H1 (cell line): ENCODE measurements around the gene SOX6. TPM values are rescaled to one million over a fixed set of nuclear protein-coding genes. Genes with fewer than 3 reads are reported as not detected.

ENCODE experiments used
- CTCF ChIA-PET: fragments of 300-600 bp; sonication (Branson Sonifier 250); formaldehyde crosslinking; loops from one replicate; lab custom pipeline; 2021; ENCODE audit not compliant: partially characterized antibody; lab: Charles Lee
- POLR2A ChIA-PET: fragments of 300-600 bp; sonication (Branson Sonifier 250); formaldehyde crosslinking; loops from one replicate; lab custom pipeline; 2021; ENCODE audit warnings: inconsistent platforms; ENCODE audit not compliant: partially characterized antibody; lab: Charles Lee
- DNase-seq, 2 experiments: peaks; one replicate each; pipeline versions ENCODE4 v3.0.0 to v3.0.0-alpha.2; 2010 to 2022; ENCODE audit warnings: low spot score in 2 of 2, low read depth in 1 of 2, mixed read lengths in 1 of 2
- FAIRE-seq: peaks from 2 replicates; lab custom pipeline; 2011; peaks lifted over from hg19 to GRCh38; lab: Jason Lieb, UNC
- H2AFZ ChIP-seq: 2 replicates; pipeline ENCODE4 v1.8.1; 2012; ENCODE audit warnings: low read length, inconsistent platforms
- H2AK5ac ChIP-seq: 2 replicates; pipeline ENCODE4 v1.6.1; 2013; ENCODE audit warnings: low read depth, low read length
- H2BK120ac ChIP-seq: replicated peaks from 2 replicates; pipeline ENCODE3; 2013; ENCODE audit warnings: low read depth, low read length, inconsistent platforms
- H2BK12ac ChIP-seq: 2 replicates; pipeline ENCODE4 v1.6.1; 2013; ENCODE audit warnings: low read depth, low read length
- H2BK15ac ChIP-seq: 2 replicates; pipeline ENCODE4 v1.6.1; 2013; ENCODE audit warnings: low read length
- H2BK20ac ChIP-seq: 2 replicates; pipeline ENCODE4 v1.6.1; 2013; ENCODE audit warnings: low read length
- H2BK5ac ChIP-seq: 2 replicates; pipeline ENCODE4 v1.6.1; 2013; ENCODE audit warnings: low read depth, low read length
- H3K14ac ChIP-seq: 2 replicates; pipeline ENCODE4 v1.6.1; 2013; ENCODE audit warnings: inconsistent platforms; ENCODE audit not compliant: insufficient read length
- H3K18ac ChIP-seq: 2 replicates; pipeline ENCODE4 v1.6.1; 2013; ENCODE audit warnings: low read length; ENCODE audit errors: extremely low read depth
- H3K23ac ChIP-seq: 2 replicates; pipeline ENCODE4 v1.6.1; 2013; ENCODE audit warnings: inconsistent platforms; ENCODE audit not compliant: insufficient read length
- H3K23me2 ChIP-seq: 2 replicates; pipeline ENCODE4 v1.6.1; 2013; ENCODE audit warnings: low read depth, low read length
- H3K27ac ChIP-seq: 2 replicates; pipeline ENCODE4 v1.6.1; 2011; ENCODE audit warnings: low read depth, low read length, inconsistent platforms
- H3K27me3 ChIP-seq, 4 experiments: replicated peaks in 1 of 4; 1 replicate in 1 of 4; 2 replicates in 3 of 4; pipeline versions ENCODE4 v1.6.1 to v1.8.1; 2011 to 2013; ENCODE audit warnings: low read length in 3 of 4, mild to moderate bottlenecking in 3 of 4, inconsistent platforms in 2 of 4, mixed read lengths in 2 of 4, moderate library complexity in 1 of 4; ENCODE audit not compliant: control insufficient read depth in 3 of 4, insufficient read depth in 3 of 4; ENCODE audit errors: extremely low read depth in 1 of 4
- H3K36me3 ChIP-seq, 4 experiments: 2 replicates each; pipeline versions ENCODE4 v1.6.1 to v1.8.1; 2011 to 2013; ENCODE audit warnings: mild to moderate bottlenecking in 4 of 4, low read length in 3 of 4, moderate library complexity in 2 of 4, control low read depth in 1 of 4, inconsistent platforms in 1 of 4; ENCODE audit not compliant: insufficient read depth in 4 of 4, control insufficient read depth in 2 of 4
- H3K4ac ChIP-seq: replicated peaks from 2 replicates; pipeline ENCODE3; 2013; ENCODE audit warnings: low read length, low read depth, mixed read lengths, inconsistent platforms; ENCODE audit not compliant: insufficient read length
- H3K4me1 ChIP-seq, 4 experiments: replicated peaks in 1 of 4; 1 replicate in 1 of 4; 2 replicates in 3 of 4; pipeline versions ENCODE4 v1.6.1 to v1.8.1; 2011 to 2013; ENCODE audit warnings: low read length in 3 of 4, inconsistent platforms in 2 of 4, mixed read lengths in 1 of 4; ENCODE audit not compliant: insufficient read depth in 4 of 4, control insufficient read depth in 3 of 4
- H3K4me2 ChIP-seq, 2 experiments: 2 replicates each; pipeline versions ENCODE4 v1.6.1 to v1.8.1; 2011 to 2013; ENCODE audit warnings: low read depth in 2 of 2, low read length in 2 of 2, control low read depth in 1 of 2, inconsistent platforms in 1 of 2, mild to moderate bottlenecking in 1 of 2; ENCODE audit not compliant: insufficient read depth in 1 of 2
- H3K4me3 ChIP-seq, 4 experiments: fragments of 200-600, 300-600 bp in 1 of 4; sonication (generic), shearing (Covaris generic), sonication (Bioruptor Twin) in 1 of 4; 2 replicates each; pipeline versions ENCODE4 v1.5.1 to v1.8.1; 2011 to 2016; ENCODE audit warnings: low read length in 4 of 4, low read depth in 3 of 4, control low read depth in 2 of 4, inconsistent platforms in 2 of 4, mild to moderate bottlenecking in 2 of 4, mixed read lengths in 1 of 4, moderate library complexity in 1 of 4; ENCODE audit not compliant: insufficient read depth in 2 of 4; ENCODE audit errors: extremely low read depth in 1 of 4
- H3K56ac ChIP-seq: replicated peaks from 2 replicates; pipeline ENCODE3; 2013; ENCODE audit warnings: low read depth, mild to moderate bottlenecking, mixed read lengths, low read length, inconsistent platforms; ENCODE audit not compliant: insufficient read length
- H3K79me1 ChIP-seq: 2 replicates; pipeline ENCODE4 v1.6.1; 2013; ENCODE audit warnings: low read depth, low read length, control low read depth
- H3K79me2 ChIP-seq, 2 experiments: 2 replicates each; pipeline versions ENCODE4 v1.6.1 to v1.8.1; 2012 to 2013; ENCODE audit warnings: low read length in 2 of 2, mild to moderate bottlenecking in 2 of 2, inconsistent platforms in 1 of 2; ENCODE audit not compliant: insufficient read depth in 2 of 2, control insufficient read depth in 1 of 2
- H3K9ac ChIP-seq, 4 experiments: replicated peaks in 1 of 4; 1 replicate in 1 of 4; 2 replicates in 3 of 4; pipeline versions ENCODE4 v1.6.1 to v1.8.1; 2011 to 2013; ENCODE audit warnings: low read depth in 3 of 4, low read length in 3 of 4, control low read depth in 2 of 4, mild to moderate bottlenecking in 2 of 4, moderate library complexity in 2 of 4, inconsistent platforms in 1 of 4; ENCODE audit errors: extremely low read depth in 1 of 4
- H3K9me3 ChIP-seq, 2 experiments: 2 replicates each; pipeline versions ENCODE4 v1.6.1 to v1.8.1; 2012 to 2013; ENCODE audit warnings: mild to moderate bottlenecking in 2 of 2, moderate library complexity in 2 of 2, control low read depth in 1 of 2, inconsistent platforms in 1 of 2, low read depth in 1 of 2, low read length in 1 of 2, mixed read lengths in 1 of 2; ENCODE audit not compliant: insufficient read depth in 2 of 2
- H4K20me1 ChIP-seq, 2 experiments: replicated peaks in 1 of 2; 2 replicates each; pipeline versions ENCODE3 to v1.8.1; 2011 to 2013; ENCODE audit warnings: inconsistent platforms in 2 of 2, low read length in 2 of 2, mild to moderate bottlenecking in 1 of 2; ENCODE audit not compliant: insufficient read depth in 2 of 2, control insufficient read depth in 1 of 2
- H4K5ac ChIP-seq: 2 replicates; pipeline ENCODE4 v1.6.1; 2013; ENCODE audit warnings: low read length, low read depth, mixed read lengths, inconsistent platforms; ENCODE audit not compliant: insufficient read length
- H4K8ac ChIP-seq: 2 replicates; pipeline ENCODE4 v1.8.0; 2013; ENCODE audit warnings: mild to moderate bottlenecking, moderate library complexity, low read length, inconsistent platforms; ENCODE audit not compliant: insufficient read depth; ENCODE audit errors: extremely low read depth
- H4K91ac ChIP-seq: replicated peaks from 2 replicates; pipeline ENCODE3; 2013; ENCODE audit warnings: low read length, mixed read lengths, inconsistent platforms; ENCODE audit not compliant: insufficient read length
- CBX8 ChIP-seq: fragments of 300-800, 300-1000 bp; sonication (generic); IDR thresholded peaks from 2 replicates; pipeline ENCODE4 v1.7.1; 2016; ENCODE audit warnings: low read depth, low read length, borderline replicate concordance
- CHD1 ChIP-seq: IDR thresholded peaks from 2 replicates; pipeline ENCODE4 v1.6.1; 2012; ENCODE audit warnings: low read depth, low read length, improper control_type of control experiment
- EGR1 ChIP-seq: IDR thresholded peaks from 2 replicates; pipeline ENCODE4 v1.6.1; 2011; ENCODE audit warnings: low read depth, low read length, borderline replicate concordance
- EZH2 ChIP-seq: fragments of 200-600 bp; sonication (generic); IDR thresholded peaks from 2 replicates; pipeline ENCODE4 v1.7.1; 2012; ENCODE audit warnings: low read depth, mild to moderate bottlenecking, moderate library complexity, low read length, inconsistent platforms; ENCODE audit not compliant: severe bottlenecking
- FOSL1 ChIP-seq: IDR thresholded peaks from 2 replicates; pipeline ENCODE4 v1.6.1; 2011; ENCODE audit warnings: mild to moderate bottlenecking, low read depth, low read length, moderate library complexity; ENCODE audit not compliant: insufficient read depth
- GABPA ChIP-seq: IDR thresholded peaks from 2 replicates; pipeline ENCODE4 v1.6.1; 2011; ENCODE audit warnings: mild to moderate bottlenecking, low read length, moderate library complexity, borderline replicate concordance; ENCODE audit not compliant: insufficient read depth
- HDAC6 ChIP-seq: IDR thresholded peaks from one replicate; pipeline ENCODE4 v1.7.1; 2012; ENCODE audit warnings: low read depth, mild to moderate bottlenecking, inconsistent platforms, low read length, moderate library complexity
- JUN ChIP-seq: IDR thresholded peaks from 2 replicates; pipeline ENCODE4 v1.6.1; 2011; ENCODE audit warnings: low read depth, mild to moderate bottlenecking, improper control_type of control experiment, low read length
- KDM1A ChIP-seq: fragments of 200-600, 300-600 bp; sonication (generic); IDR thresholded peaks from 2 replicates; pipeline ENCODE4 v1.7.1; 2016; ENCODE audit warnings: mild to moderate bottlenecking, low read length, borderline replicate concordance
- POLR2AphosphoS5 ChIP-seq: IDR thresholded peaks from 2 replicates; pipeline ENCODE4 v1.6.1; 2011; ENCODE audit warnings: low read depth, low read length
- RBBP5 ChIP-seq: IDR thresholded peaks from 2 replicates; pipeline ENCODE4 v1.7.1; 2012; ENCODE audit warnings: low read depth, mild to moderate bottlenecking, inconsistent platforms, low read length, moderate library complexity, borderline replicate concordance
- RNF2 ChIP-seq: fragments of 200-900, 300-1000 bp; sonication (generic); IDR thresholded peaks from 2 replicates; pipeline ENCODE4 v1.7.1; 2016; ENCODE audit warnings: borderline replicate concordance, low read depth, mild to moderate bottlenecking, antibody characterized with exemption, low read length; ENCODE audit not compliant: poor library complexity, severe bottlenecking; ENCODE audit errors: missing control alignments
- SIN3A ChIP-seq, 2 experiments: IDR thresholded peaks in 1 of 2; conservative IDR thresholded peaks in 1 of 2; 2 replicates each; pipeline ENCODE4 v1.6.1; 2011 to 2012; ENCODE audit warnings: low read length in 2 of 2, improper control_type of control experiment in 1 of 2, low read depth in 1 of 2, mild to moderate bottlenecking in 1 of 2
- SIX5 ChIP-seq: IDR thresholded peaks from 2 replicates; pipeline ENCODE4 v1.6.1; 2011; ENCODE audit warnings: mild to moderate bottlenecking, low read depth, low read length
- TCF12 ChIP-seq: IDR thresholded peaks from 2 replicates; pipeline ENCODE4 v1.6.1; 2011; ENCODE audit warnings: low read depth, mild to moderate bottlenecking, low read length
- WGBS, 2 experiments: shearing (Covaris generic) in 1 of 2; methylation state at CpG; one replicate each; pipeline versions ENCODE4 v1.1.6 to v1.1.7; 2013 to 2015; ENCODE audit warnings: low lambda C conversion rate in 2 of 2, mixed read lengths in 2 of 2, inconsistent platforms in 1 of 2, low coverage in 1 of 2, missing lambda C conversion rate in 1 of 2; ENCODE audit not compliant: insufficient replicate concordance in 2 of 2, insufficient coverage in 1 of 2, insufficient read length in 1 of 2; ENCODE audit errors: extremely low coverage in 1 of 2, missing lambda C conversion rate in 1 of 2; 5-methylcytosine and 5-hydroxymethylcytosine counted together
- polyA plus RNA-seq, 7 experiments: library from polyadenylated mRNA; depleted of rRNA in 3 of 7; stranded (reverse) in 5 of 7; unstranded in 2 of 7; fragments of >200 nt in 5 of 7; fragments of 200-250 nt in 2 of 7; gene quantifications; 1 replicate in 5 of 7; 2 replicates in 1 of 7; 4 replicates in 1 of 7; pipeline versions ENCODE4 v1.2.1 to v1.2.3, GENCODE V29; 2011 to 2013; ENCODE audit warnings: missing spikeins in 2 of 7, mixed read lengths in 2 of 7
- total RNA-seq: library from RNA; stranded (reverse); fragmentation: NEBNext Ultra II Directional; extraction: Animal tissue kit (Norgen Biotek cat#: 25700); gene quantifications from 2 replicates; pipeline ENCODE4 v1.2.1, GENCODE V29; 2021

SOX6 gene
- total and polyA plus RNA-seq, 2 of the 8 experiments (the other 6 are each of a cell fraction or from before 2014, with no cell fraction given), result 0.09 TPM; not detected in 1

DNA sequence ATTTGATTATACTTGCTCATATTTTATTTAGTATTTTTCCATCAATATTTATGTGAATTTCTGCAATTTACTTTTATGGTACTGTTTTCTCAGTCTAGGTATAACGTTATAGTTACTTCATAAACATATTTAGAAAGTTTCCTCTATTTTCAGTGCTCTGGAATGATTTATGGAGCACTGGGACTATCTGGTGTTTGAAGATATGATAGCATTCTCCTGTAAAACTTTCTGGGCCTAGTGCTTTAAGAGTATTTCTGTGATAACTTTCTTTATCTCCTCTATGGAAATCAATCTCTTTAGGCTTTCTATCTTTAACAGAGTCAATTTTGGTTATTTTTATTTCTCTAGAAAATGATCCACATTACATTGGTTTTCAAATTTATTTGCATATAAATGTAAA, 85.1 kb downstream of the SOX6 start:
- H3K23ac ChIP-seq, result no peak overlapping the region
- H3K9me3 ChIP-seq, result no peaks in the 10 kb centered on the region; a peak in 1 of 4 replicates
- CTCF ChIA-PET, result no interaction called here
- TF ChIP-seq FOSL1, result no peak
- TF ChIP-seq CBX8, result no peak
- no peak for TF ChIP-seq EZH2
- TF ChIP-seq HDAC6, result no peak
- TF ChIP-seq POLR2AphosphoS5, result no peak
- TF ChIP-seq RNF2, result no peak
- TF ChIP-seq SIN3A (conservative IDR thresholded peaks at IDR 0.05 in 1 of 2, IDR thresholded peaks at IDR 0.05 in 1 of 2; ENCODE audit: low read depth in 1 of 2, low read length in 2 of 2), result no peak
- TF ChIP-seq RBBP5, result no peak
- no peak for TF ChIP-seq KDM1A
- no peak for TF ChIP-seq GABPA
- no peak for TF ChIP-seq SIX5
- no peak for TF ChIP-seq CHD1
- no peak for TF ChIP-seq JUN
- TF ChIP-seq TCF12, result no peak
- TF ChIP-seq EGR1, result no peak

More for the DNA sequence above, 85.1 kb downstream of the SOX6 start:
- no peak overlapping the region for H3K56ac ChIP-seq
- H4K91ac ChIP-seq, result no peak overlapping the region
- H3K14ac ChIP-seq, result no peak overlapping the region
- H3K23me2 ChIP-seq, result no peaks in the 10 kb centered on the region
- H4K8ac ChIP-seq, result no peak overlapping the region
- no peaks in the 10 kb centered on the region for H3K36me3 ChIP-seq
- no peak overlapping the region for H2BK120ac ChIP-seq
- 71% methylated on average over 1 of the region's 1 CpG; no CpG with 5 or more reads in 1 of the 2 experiments for WGBS, 2 experiments
- no peak overlapping the region for H2BK15ac ChIP-seq
- H3K4me3 ChIP-seq, result no peak overlapping the region
- no peak overlapping the region for H3K4me2 ChIP-seq
- H2BK12ac ChIP-seq, result no peak overlapping the region
- no peak overlapping the region for H2AFZ ChIP-seq
- no peaks in the 10 kb centered on the region for H4K20me1 ChIP-seq
- H3K79me1 ChIP-seq, result no peaks in the 10 kb centered on the region
- no peak overlapping the region for H4K5ac ChIP-seq
- no peak for DNase-seq
- H3K27ac ChIP-seq, result no peak overlapping the region
- H3K4me1 ChIP-seq, result no peaks in the 10 kb centered on the region
- no peak overlapping the region for H3K9ac ChIP-seq
- no peak for FAIRE-seq
- H3K27me3 ChIP-seq, result no peaks in the 10 kb centered on the region
- no peak overlapping the region for H2AK5ac ChIP-seq
- POLR2A ChIA-PET, result no interaction called here
- H3K4ac ChIP-seq, result no peak overlapping the region
- H3K18ac ChIP-seq, result no peak overlapping the region
- no peaks in the 10 kb centered on the region for H3K79me2 ChIP-seq
- H2BK20ac ChIP-seq, result no peak overlapping the region
- H2BK5ac ChIP-seq, result no peak overlapping the region
